HG03432 (cell line): Measurements from ENCODE around the gene TCF7.

Experiments used
- ATAC-seq: cut with Tn5 transposase; IDR thresholded peaks from one replicate; pipeline ENCODE4 v1.9.1; 2021; ENCODE audit warnings: mild to moderate bottlenecking, moderate library complexity; ENCODE audit not compliant: unreplicated experiment

Gene TCF7

DNA sequence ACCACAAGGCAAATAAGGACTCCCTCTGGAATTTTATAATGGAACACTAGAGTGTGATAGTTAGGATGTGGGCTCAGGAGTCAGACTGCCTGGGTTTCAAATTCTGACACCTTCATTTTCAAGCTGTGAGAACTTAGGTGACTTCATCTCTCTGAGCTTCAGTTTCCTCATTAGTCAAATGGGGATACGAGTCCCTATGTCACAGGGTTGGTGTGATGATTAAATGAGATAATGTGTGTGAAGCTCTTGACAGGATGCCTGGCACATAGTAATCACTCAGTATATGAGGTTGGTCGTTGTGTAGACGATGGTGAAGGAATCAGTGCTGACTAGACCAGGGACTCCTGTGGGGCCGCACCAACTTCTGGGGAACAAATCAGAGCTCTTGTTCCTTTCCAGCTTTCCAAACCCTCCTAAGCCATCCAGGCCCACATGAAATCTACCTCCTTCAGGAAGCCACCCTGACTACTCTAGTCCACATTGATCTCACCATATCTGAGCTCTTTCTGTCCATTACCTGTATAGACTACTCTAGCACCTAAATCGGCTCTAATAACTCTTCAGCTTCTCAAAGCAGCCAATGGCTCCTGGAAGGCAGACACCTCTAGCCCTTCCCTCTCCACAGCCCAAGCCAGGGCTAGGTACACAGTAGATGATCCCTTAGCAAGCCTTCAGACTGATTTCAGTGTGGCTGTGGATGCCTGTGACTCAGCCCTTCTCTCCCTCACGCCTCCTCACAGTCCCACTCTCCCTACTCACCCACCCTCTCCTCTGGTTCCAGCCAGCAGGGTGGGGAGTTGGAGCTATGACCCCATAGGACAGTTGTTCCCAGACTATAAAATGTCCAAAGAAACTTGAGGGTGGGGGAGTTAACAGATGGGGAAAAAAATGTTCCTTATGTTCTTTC lies 2.5 kb upstream of the TCF7 start:
- ATAC-seq: no peak

DNA sequence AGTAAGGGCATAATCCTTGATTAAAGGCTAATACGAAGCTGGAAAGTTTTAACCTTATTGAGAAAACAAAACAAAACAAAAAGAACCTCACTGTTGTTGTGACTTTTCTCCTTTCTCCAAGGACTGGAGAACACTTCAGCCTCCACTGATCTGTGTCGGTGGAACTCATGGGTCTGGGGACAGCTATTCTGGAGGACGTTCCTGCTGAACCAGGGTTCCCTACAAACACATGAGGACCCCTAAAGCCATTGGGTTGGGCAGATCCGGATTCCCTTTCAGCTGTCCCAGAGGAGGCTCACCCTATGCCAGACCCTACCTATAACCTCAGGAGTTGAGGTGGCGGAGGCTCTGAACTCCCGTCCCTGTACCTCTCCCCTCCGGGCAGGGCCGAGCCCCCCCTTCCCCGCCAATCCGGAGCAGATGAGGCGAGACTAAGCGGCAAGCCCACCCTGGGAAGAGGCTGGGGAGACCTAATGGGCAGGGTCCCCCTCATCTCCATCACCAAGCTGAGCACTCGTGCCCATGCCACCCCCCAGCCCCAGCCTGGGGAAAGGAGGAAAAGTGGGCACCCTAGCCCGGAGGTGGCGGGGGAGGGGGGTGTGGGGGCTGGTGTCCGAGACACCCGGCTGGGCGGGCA lies 1.6 kb upstream of the TCF7 start:
- no peak for ATAC-seq

DNA sequence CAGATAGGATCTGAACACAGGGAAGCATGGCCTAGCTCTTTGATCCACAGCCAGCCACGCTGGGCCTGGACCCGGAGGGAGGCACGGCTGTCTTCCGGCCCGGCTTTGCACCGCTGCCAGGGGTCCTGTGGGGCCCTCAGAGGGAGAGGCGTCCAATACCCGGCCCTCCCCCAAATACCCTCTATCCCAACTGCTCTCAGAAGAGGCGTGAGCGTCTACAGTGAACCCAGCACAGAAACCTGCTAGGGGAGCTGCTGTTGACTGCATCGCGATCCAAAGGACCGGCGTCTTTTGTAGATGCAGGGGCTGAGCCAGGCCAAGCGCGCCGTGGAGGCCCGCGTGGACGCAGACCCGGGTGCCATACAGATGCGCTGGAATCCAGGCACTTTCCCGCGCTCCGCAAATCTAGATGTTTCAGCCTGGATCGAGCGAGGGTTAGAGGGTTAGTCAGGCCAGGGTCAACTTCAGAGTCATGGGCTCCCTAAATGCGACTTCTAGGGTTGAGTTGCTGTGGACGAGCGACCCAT lies 1.1 kb upstream of the TCF7 start:
- ATAC-seq: no peak

DNA sequence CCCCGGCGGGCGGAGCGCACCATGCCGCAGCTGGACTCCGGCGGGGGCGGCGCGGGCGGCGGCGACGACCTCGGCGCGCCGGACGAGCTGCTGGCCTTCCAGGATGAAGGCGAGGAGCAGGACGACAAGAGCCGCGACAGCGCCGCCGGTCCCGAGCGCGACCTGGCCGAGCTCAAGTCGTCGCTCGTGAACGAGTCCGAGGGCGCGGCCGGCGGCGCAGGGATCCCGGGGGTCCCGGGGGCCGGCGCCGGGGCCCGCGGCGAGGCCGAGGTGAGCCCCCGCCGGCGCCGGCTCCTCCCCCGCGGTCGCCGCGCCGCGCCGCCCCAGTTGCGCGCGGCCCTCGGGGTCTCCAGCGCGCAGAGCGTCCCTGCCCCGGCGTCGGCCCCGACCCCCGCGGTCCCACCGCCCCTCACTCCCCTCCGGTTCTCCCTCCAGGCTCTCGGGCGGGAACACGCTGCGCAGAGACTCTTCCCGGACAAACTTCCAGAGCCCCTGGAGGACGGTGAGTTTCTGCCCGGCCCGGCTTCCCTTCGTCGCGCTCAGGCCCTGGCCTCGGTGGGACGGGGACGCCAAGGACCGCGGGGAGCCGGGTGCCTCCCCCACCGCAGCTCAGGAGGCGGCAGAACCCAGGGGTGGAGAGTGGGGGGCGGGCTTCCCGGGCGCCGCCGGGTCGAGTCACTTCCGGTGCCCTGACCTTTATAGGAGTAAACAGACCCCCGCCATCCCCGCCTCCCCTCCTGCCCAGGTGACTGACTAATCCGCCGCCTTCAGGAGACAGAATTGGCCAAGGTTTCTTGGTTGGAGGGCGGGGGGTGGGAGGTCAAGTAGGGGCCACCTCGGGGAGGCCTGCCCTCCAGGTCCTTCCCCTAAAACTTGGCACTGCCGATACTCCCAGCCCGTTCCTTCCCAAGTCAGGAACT lies 665 bp downstream of the TCF7 start:
- peak; percentile 11 for ATAC-seq

DNA sequence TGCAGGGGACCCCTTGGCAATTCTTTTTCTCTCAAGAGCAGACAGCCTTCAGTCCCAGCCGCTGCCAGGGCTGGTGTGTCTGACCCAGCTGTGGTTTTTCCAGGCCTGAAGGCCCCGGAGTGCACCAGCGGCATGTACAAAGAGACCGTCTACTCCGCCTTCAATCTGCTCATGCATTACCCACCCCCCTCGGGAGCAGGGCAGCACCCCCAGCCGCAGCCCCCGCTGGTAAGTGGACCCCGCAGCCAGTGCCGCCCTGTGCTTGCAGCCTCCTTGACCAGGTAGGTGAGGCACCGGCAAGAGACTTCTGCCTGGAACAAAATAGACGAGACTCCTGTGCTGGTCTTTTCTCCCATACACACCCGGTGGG lies 1.3 kb downstream of the TCF7 start:
- no peak for ATAC-seq

DNA sequence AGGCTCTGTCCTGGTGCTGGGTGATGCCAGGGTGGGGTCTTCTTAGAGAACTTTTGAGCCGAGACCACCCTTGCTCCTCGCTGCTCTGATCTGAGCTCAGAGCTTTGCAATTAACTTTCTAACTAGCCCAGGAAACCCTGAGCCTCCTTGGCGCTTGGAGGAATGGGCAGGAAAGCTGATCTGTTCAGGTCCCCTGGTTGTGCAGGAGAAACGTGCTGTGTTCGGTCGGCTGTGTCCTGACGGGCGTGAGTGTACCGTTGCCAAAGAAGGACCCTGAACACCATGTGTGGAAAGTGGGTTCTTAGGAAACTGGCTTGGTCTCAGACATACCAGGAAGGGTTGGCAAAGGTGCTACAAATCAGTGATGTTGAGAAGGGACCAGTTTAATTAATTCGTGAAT lies 1.8 kb downstream of the TCF7 start:
- no peak for ATAC-seq

DNA sequence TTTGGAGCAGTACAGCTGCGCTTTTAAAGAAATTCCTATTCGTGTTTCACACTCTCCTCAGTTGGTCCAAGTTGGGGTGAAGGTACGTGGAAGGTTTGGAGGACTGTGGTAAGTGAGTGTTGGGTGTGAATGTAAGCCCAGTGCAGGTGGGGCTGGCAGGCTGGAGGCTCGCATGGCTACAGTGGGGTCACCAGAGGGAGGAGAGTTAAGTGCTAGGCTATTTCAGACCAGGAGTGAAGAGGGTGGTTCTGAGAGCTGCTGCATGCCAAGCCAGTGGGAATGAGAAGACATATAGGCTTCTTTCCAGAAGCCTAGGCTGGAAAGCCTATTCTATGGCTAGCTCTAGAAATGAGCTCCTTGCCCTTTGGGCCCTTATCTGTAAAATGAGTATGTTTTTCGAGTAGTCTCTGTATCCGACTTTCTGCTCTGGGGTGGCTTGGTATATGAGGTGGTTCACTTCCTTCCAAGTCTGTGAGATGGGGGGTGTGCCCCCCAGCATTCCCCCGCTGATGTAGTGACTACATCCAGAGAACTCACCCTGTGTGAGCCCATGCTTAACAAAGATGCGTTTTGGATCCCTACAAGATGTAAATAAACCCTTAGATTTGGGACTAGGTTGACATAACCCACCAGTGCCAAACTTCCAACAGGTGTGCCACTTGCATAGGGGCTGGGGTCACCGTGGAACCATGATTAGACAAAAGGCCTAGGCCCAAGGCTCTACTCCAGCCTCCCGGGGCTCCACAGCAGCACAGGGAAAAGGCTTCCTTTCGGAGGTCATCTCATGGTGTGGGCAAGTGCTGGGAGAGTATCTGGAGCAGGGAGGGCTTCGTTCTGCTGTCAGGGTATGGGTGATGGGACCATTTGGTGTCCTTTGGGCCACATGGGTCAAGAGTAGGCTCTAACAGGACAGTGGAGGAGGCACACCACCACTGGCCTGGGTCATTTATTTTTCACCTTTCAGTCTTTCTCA lies 2.6 kb downstream of the TCF7 start:
- ATAC-seq: no peak

DNA sequence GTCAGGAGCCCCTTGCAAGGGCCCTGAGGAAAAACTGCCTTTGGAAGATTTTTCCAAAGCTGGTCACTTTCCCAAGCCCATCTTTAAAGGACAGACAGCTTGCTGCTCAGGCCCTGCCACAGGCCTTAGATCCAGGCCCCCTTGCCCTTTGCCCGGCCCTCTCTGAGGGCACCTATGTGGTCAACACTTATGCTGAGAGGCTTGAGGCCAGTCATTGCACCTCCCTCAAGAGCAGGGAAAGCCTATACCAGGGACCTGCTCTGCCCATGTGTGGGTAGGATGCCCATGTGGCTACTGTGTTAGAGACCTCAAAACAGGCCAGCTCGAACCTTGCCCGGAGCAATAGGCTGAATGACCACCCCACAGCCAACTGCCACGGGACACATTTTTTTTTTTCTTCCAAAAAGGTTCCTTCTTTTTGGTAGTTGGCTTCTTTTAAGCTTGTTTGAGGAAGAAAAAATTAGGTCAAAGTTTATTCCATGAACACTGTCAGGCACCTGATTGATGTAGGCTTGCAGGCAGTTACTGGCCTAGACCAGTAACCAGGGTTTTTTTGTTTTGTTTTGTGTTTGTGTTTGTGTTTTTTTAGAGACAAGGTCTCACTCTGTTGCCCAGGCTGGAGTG lies 3.8 kb downstream of the TCF7 start:
- no peak for ATAC-seq

DNA sequence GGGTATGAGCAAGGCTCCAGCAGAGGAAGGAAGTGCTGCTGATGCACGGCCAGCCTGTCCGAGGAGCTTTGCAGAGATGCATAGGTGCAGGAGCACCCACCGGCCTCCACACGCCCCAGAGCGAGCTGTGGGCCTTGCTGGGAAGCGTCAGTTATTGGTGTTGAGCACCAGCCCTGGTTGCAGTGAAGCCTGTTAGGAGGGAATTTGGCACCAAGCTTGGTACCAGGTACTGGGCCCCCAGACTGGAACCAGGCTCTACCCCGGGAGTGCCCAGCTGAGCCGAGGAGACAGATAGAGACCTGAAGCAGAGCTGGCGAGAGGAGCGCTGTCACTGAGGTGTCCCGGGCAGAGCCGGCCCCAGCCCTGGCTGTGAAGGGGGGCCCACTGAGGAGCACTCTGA lies 5.2 kb downstream of the TCF7 start:
- no peak for ATAC-seq

DNA sequence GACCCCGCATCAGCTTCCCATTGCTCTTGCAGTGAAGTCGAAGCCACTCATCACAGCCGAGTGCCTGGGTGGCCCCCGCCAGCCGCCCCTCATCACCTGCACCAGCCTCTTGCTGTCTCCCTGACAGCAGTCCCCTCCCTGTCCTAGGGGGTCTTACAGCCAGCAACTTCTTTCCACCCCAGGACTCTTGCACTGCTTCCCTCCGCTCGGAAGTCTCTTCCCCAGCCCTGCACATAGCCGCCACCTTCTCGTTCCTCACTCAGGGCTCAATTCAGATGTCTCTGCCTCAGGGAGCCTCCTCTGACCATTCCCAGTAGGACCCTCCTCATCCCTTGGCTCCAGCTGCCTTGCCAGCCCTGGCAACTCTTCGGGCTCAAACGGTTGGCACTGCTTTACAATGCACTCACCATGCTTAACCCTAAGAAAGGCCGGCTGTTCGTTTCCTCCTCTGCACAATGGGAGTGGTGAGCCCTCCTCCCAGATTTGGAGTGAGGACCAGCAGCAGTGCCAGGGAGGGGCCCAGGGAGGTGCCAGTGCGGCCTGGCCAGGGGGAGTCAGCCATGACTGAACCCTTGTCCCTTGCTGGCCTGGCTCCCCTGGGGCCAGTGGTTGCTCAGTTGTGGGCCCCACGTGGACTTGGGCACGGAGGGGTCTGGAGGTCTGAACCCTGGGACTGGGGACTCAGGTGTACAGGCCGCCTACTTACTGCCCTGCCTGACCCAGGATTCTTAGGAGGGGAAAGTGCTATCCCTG lies 6.1 kb downstream of the TCF7 start:
- no peak for ATAC-seq

DNA sequence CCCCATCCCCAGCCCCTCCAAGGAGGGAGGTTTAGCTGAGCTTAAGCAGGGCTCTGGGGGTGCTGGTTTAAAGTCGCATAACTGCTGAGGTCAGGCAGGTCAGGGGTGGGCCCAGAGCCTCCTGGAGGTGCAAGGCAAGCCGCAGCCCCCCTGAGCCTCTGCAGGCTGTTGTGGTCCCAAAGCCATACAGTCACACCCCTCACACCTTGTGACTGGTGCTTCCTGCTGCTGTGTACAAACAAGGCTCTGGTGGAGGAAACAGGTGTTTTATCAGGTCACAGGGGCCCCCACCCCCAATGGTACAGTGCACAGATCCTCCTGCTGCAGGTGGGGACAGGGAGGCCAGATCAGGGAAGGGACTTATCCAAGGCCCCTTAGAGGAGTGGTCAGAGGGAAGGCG lies 8.0 kb downstream of the TCF7 start:
- ATAC-seq: no peak

DNA sequence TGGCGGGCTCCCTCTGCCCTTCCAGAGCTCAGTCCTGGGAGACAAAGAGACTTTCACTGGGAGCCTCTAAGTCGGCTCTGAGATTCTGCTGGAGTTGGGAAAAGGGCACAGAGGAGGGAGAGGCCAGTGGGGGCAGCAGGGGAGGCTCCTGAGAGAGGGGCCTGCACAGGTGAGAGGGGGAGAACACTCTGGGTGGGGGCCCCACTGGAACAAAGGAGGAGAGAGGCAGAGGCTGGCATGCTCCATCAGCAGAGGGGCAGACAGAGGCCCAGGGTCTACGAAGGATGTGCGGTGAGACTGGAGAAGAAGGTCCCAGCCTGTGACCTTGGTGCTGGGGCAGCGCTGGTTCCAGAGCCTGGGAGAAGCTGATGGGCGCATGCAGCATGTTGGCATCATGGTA lies 8.9 kb downstream of the TCF7 start:
- ATAC-seq: no peak

DNA sequence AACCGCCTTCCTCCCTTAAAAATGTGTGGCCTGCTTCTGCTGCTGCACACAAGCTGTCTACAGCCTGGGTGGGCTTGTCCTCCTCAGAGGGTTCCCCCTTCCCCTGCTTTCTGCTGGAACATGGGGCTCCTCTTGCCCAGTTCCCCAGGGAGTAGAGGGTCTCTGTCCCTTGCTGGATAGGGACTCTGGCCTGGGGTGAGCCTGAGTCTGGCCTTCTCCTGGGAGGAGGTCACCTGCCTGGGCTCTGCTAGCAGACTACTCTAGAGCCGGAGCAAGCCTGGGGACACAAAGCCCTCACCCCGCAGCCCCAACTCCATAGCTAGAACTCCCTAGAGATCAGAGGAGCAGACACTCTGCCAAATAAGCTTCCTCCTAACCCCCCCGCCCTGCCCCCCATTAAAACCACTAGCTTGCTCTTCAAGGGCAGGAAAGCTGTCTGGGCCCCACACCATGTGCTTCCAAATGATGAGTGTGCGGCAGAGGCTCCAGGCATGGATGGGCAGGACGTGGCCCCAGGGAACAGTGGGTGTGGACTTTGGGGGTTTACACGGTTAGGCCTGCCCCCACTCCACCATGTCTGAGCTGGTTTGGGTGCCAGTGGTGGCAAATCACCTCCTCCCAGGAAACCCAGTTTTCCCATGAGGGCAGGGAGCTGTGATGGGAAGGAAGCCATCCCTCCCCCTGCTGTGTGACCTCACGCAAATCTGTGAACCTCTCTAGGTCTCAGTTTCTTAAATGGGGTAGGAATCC lies 10.0 kb downstream of the TCF7 start:
- ATAC-seq: no peak

DNA sequence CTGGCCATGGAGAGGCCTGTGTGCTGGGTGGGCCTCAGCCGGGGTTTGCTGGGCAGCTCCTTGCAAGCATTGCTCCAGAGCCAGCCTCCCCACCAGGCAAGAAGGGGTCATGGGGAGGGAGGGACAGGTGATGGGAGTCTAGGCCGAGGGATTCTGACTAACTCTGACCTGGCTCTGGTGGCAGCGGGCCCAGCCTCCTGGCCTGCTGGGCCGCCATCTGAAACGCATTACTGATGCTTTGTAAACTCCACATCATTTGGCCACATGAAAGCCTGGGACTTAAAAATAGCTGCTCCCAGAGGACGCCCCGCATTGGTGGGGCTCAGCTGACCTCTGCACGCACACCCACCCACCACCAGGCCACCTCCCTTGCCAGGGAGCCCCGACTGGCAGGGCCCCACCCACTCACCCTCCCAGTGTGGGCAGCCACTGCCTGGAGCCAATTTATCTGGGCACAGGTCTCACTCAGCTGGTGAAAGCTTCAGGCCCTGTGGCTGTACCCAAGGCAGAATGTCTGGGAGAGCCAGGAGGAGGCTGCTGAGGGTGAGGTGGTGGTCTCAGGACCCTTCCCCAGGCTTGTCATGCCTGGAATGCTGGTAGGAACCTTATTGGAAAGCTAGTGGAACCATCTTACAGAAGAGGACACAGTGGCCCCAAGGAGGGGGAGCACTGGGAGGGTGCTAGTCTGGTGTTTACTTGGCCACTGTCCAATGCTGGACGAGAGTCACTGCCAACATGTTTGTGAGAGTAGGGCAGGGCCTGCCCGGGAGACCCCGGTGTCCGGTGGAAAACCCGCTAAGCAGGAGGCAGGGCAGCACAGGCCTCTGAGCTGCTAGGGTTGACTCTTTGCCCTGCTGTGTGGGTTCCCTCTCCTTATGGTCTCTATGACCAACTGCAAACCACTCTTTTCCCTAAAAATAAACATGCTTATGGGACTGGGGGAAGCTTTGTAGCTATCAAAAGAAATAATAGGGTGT lies 10.8 kb downstream of the TCF7 start:
- no peak for ATAC-seq

DNA sequence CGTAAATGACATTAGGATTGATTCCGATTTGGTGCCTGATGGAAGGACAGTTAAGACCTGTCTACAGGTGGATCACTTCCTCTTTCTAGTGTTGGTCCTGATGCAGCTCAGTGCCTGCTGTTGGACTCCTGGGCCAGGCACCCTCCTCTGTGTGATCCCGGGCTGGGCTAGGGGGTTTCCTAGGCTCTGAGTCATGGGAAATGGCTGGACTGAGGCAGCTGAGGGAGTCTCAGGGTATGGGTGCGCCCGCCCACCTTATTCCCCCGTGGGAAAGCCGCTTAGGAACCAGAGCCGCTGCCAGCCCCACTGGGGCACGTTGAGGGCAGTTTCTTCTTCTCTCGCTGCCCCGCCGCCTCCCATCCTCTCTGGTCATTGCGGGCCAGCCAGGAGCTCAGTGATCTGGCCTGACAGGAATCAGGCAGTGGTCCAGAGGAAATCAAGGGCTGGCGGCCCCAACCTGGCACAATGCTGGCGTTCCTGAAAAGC lies 12.9 kb downstream of the TCF7 start:
- ATAC-seq: no peak

DNA sequence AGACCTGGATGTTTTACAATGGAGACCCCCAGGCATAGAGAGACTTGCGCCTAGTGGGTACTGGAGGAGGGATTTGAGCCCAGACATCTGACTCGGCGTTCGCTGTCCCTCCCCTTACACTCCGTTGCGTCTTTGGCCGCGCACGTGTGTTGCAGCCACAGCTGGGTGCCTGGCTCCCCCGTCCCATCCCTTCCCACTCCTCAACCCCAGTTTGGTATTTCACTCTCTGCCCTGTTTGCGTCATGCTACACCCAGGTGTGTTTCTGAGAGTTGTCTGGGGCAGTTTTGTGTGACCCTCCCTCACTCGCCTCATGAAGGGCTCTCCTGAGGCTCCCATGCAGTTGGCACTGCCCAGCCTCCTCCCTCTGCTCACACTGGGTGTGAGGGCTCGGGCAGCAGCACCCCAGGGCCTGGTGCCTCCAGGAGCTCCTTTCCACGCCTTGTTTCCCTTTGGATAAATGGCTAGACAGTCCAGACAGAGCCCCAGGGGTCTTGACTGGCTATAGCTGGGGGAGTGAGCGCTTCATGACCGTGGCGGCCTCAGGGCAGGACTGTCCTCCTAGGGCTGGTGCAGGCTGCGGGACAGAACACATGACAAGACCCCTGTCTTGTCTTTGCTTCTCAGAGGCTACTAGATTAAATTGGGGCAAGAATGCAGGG lies 13.6 kb downstream of the TCF7 start:
- ATAC-seq: no peak
